Stimulated activated CD8-positive, alpha-beta memory T cell treated with anti-CD3 and anti-CD28 coated beads, Interleukin-4, amount 100 ng/mL, for 24 hours (primary cell): ENCODE data around the gene SULT1C3.

ENCODE experiments used
- DNase-seq: peaks from one replicate; pipeline ENCODE4 v3.0.0-alpha.2; 2020; ENCODE audit warnings: low read depth

SULT1C3 gene

GRCh38 chr2:108239786-108240185 lies at the start of gene SULT1C3:
Gene SULT1C3 (plus strand): TSS chr2:108239968. CDS start chr2:108247195, 7,227 bp downstream.
- no peak for DNase-seq

DNA sequence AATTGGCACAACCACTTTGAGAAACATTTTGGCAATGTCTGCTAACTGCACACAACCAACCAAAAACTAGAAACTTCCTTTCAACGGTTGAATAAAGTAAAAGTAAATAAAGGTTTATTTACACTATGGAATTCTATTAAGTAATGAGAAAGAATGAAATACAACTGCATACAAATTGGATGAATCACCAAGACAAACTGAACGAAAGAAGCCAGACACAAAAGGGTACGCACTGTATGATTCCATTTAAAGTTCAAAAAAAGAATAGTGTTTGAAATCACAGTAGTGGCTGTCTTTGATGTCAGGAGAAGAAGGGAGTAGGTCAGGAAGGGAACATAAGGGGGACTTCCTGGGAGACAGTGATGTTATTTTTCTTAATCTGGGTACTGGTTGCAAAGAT lies 46.5 kb upstream of the SULT1C3 start:
- DNase-seq, result no peak

DNA sequence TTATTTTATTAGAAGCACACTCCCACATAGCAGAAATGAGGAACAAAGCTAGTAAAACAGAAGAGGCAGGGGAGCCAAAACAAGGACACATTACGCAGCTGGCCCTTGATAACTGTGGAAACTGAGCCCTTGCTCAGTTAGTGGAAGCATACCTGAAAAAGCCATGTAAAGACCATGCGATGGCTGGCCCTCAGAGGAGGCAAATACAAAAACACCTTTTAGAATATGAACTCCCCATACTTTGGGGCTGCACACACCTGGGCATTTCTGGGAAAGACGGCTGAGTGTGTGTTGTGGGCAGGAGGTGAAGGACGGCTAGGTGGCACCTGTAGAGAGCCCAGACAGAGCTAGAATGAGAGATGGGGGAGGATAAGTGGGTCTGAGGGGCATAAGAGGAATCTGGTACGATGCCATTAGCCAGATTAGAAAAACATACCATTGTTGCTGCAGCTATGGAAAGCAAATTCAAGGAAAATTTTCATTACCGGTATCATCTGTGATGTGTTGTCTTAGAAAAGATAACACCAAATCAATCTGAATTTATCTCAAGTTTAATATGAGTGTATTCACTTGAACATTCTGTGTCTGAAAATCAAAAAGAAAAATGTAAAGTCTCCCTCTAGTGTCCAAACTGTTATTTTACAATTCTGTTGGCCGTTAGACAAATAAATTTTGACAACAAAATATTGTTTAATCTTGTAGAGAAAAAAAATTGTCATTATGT lies 45.2 kb upstream of the SULT1C3 start:
- DNase-seq, result no peak

DNA sequence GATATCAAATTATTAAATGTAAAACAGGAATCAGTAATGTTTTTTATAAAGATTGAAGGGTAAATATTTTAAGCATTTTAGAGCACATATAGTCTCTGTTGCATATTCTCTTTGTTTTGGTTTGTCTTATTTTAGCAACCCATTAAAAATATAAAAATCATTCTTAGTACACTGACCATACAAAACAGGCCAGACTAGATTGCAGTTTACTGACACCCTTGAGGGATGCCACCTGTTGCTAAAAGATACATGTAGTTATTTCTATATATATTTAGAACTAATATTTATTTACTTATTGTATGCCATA lies 44.7 kb upstream of the SULT1C3 start:
- no peak for DNase-seq

DNA sequence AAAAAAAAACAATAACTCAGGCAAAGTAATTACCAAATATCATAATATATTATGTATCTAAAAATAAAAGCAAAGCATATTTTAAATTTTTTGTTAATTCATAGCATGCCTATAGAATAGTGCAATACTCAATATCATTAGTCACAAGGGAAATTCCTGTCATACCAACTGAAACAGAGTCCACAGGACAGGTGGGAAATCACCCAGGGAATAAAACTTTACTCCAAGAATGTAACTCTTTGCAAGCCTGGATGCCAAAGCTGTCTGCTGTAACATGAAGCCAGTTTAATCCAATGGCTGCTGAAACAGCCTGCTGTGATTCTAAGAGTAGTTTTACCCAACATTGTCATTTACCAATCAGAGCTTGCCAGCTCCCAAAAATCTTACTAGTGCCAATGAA lies 40.0 kb upstream of the SULT1C3 start:
- DNase-seq, result no peak

DNA sequence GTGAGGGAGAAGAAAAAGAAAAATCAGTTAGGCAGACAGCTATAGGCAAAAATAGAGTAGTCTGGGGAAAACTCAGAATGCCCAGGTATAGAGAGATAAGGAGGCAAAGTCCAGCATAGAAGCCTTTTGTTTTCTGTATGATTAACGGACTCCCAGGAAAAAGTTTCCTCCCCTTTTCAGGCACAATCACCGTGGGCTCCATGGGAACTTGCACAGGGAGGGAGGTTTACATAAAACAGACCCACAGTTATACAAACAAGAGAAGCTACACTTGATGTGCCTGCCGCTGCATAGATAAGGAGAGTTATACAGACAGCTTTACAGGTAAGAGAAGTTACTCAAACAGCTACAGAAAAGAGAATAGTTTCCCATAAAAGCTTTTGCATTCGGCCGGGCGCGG lies 39.2 kb upstream of the SULT1C3 start:
- DNase-seq, result no peak

DNA sequence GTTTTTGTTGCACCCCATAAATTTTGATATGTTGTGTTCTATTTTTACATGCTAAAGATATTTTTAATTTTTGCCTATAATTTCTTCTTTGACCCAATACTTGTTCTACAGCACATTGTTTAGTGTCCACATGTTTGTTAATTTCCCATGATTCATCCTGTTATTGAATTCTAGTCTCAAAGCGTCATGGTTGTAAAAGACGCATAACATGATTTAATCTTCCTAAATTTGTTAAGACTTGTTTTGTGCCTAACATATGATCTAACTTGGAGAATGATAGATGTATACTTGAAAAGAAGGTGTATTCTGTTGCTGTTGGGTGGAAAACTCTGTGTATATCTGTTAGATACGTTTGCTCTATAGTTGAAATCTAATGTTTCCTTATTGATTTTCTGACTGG lies 27.1 kb upstream of the SULT1C3 start:
- no peak for DNase-seq

- DNase-seq, result no peak
These were observed 24.0 kb upstream of the SULT1C3 start for GRCh38 chr2:108215794-108216211.

- DNase-seq, result no peak
These were observed 22.6 kb upstream of the SULT1C3 start for GRCh38 chr2:108217211-108217610.

DNA sequence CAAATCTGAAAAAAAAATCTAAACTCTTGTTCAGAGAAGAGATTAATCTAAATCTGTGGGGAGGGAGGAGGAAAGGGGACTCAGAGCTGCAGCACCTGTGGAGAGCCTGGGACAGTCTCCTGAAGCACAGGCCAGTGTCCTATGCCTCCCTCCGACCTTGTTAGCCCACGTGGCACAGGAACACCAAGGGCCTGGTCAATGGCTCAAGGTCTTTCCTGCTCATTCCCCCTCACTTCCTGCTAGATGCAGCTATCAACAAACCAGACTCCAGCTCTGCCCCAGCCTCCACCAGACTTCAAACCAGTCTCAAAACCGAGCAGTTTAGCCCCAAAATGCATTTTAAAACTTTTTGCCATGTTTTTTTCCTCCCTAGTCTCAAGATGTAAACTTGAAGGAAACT lies 20.1 kb upstream of the SULT1C3 start:
- no peak for DNase-seq

DNA sequence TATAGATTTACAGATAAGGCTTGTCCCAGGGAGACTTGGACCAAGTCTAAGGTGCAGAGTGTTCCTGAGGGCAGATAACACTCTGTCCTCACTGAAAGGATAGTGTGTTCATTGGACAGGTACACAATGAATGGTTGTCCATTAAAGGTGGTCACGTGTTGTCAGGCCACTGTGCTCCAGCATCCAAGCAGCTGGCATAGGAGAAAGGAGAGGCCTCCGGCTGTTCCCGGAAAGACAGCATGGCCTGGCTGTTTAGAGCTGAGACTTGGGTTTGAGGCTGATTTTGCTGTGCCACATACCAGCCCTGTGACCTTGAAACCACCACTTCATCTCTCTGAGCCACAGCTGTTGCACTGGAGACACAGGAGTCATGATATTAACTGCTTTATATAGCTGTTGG lies 19.6 kb upstream of the SULT1C3 start:
- no peak for DNase-seq

DNA sequence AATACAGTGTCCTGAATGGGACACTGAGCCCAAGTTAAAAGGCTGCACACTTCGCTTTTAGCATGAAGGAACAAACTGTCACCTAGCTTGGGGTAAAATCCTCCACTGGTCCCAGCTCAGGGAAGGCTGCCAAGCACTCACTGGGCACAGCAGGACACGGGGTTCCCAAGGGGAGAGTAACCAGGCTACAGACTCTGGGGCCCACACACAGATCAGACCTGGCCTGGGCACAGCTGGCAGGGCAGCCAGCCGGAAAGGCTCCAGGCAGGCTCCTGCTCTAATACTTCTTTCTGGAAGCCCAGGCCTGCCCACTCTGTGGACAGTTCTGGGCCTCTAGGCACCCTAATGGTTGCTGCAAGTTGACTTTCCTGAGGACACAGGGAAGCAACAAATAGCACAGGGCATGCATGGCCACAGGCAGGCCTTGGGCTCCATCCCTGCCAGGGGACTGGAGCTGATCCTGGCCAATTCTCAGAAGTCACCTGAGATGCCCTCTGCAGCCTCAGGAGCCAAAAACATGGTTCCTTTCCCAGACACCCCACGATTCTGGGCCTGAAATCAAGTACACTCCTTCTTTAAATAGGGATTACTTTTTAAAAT lies 18.7 kb upstream of the SULT1C3 start:
- no peak for DNase-seq

DNA sequence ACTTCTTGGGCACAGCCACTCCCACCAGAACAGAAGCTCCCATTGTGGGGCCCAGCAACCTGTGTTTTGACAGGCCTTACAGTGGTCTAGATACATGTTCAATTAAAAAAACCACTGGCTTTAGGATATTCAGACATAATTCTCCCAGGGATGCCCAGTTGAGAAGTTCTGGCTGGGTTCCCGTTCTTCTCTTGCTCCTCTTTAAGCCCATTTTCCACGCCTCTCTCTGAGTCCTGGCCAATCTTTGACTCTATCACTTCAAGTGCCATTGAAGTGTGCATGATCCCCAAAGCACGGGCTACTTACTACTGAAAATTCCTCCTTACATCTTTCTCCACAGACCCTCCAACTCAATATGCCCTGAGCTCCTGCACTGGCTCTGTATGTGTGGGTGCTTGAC lies 17.5 kb upstream of the SULT1C3 start:
- no peak for DNase-seq

GRCh38 chr2:108223573-108223972 lies 16.2 kb upstream of the SULT1C3 start:
- no peak for DNase-seq

- no peak for DNase-seq
These were observed 15.7 kb upstream of the SULT1C3 start for GRCh38 chr2:108224022-108224421.

- no peak for DNase-seq
These were observed 13.2 kb upstream of the SULT1C3 start for GRCh38 chr2:108226564-108226963.

GRCh38 chr2:108228006-108228405 lies 11.8 kb upstream of the SULT1C3 start:
- no peak for DNase-seq

DNA sequence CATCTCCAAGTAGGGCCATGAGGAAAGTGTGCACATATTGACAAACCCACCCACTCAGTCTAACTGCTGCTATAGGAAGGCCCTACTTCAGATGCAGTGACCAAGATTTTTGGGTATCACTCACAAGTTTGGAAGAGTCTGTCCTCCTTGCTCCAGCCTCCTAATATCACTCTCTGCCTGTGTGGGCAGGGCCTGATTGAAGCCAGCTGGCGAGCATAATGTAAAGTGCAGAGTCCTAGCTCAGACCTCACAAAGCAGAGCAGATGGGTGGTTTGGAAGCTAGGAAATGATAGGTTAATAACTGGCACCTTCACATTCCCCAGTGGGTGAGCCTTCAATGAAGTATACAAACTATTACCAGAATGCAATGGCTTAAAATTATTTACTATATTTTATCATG lies 11.2 kb upstream of the SULT1C3 start:
- no peak for DNase-seq

DNA sequence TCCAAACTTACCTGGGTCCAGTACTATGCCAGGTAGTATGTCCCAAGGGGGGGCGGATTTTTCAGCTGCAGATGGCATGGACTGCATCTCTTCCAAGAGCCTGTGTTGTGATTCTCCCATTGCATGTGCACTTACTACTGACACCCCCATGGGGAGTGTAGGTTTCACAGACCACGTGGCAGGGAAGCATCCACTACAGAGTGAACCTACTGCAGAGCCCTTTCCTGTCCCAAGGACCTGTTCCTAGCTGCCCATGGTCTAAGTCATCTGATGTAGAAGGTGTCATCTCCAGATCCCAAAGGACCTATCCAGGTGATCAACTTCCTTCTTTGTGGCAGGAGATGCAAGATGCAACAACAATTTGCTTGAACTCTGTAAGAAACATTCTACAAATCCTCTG lies 9.9 kb upstream of the SULT1C3 start:
- no peak for DNase-seq

GRCh38 chr2:108235577-108235976 lies 4.2 kb upstream of the SULT1C3 start:
- DNase-seq, result no peak

- no peak for DNase-seq
These were observed 3.0 kb upstream of the SULT1C3 start for GRCh38 chr2:108236676-108237335.

DNA sequence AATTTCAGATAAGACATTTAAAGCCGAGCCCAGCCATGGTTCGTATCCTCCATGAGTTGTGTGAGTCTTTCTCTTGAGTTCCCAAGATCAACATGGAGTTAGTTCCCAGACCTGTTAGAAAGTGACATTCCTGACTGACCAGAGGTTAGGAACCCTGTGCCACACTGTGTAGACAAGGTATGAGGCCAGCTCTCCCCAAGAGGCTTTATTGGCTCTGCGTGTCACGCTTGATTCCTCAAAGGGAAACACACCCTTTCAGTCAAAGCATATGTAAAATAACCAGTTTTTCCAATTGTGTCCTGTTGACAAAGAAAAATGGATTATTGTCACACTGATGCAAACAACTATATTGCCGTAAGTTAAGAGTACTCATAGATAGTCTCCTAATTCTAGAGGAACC lies 1.2 kb downstream of the SULT1C3 start:
- no peak for DNase-seq

- no peak for DNase-seq
These were observed 3.8 kb downstream of the SULT1C3 start for GRCh38 chr2:108243566-108243965.
